Stimulated activated naive CD4-positive, alpha-beta T cell treated with Interleukin-2 at 50 U/mL for 16 hours (primary cell): ENCODE measurements around the gene MCTP1.

Source experiments
- DNase-seq: peaks from one replicate; lab custom pipeline; 2025; lab: John Stamatoyannopoulos, UW

MCTP1 gene

GRCh38 chr5:94945656-94946055, 339.2 kb downstream of the MCTP1 start:
- no peak for DNase-seq

- no peak for DNase-seq
These were observed 340.7 kb downstream of the MCTP1 start for GRCh38 chr5:94944160-94944559.

GRCh38 chr5:94941122-94941755, 343.7 kb downstream of the MCTP1 start:
- DNase-seq = no peak

- no peak for DNase-seq
These were observed 352.6 kb downstream of the MCTP1 start for GRCh38 chr5:94932259-94932658.

- no peak for DNase-seq
These were observed 356.0 kb downstream of the MCTP1 start for GRCh38 chr5:94928891-94929290.

- no peak for DNase-seq
These were observed 364.3 kb downstream of the MCTP1 start for GRCh38 chr5:94920570-94920969.

GRCh38 chr5:94916619-94917018, 368.3 kb downstream of the MCTP1 start:
- no peak for DNase-seq

- no peak for DNase-seq
These were observed 373.6 kb downstream of the MCTP1 start for GRCh38 chr5:94911276-94911675.

- no peak for DNase-seq
These were observed 374.2 kb downstream of the MCTP1 start for GRCh38 chr5:94910721-94911120.

- DNase-seq = no peak
These were observed 375.9 kb downstream of the MCTP1 start for GRCh38 chr5:94908889-94909480.

GRCh38 chr5:94906750-94907149, 378.1 kb downstream of the MCTP1 start:
- DNase-seq = no peak

- DNase-seq = no peak
These were observed 381.2 kb downstream of the MCTP1 start for GRCh38 chr5:94903726-94904125.

GRCh38 chr5:94901191-94901979, 383.5 kb downstream of the MCTP1 start:
- DNase-seq = no peak

- DNase-seq = no peak
These were observed 384.8 kb downstream of the MCTP1 start for GRCh38 chr5:94900006-94900505.

- no peak for DNase-seq
These were observed 391.3 kb downstream of the MCTP1 start for GRCh38 chr5:94893412-94894135.

GRCh38 chr5:94891972-94892371, 392.9 kb downstream of the MCTP1 start:
- no peak for DNase-seq

- DNase-seq = no peak
These were observed 393.3 kb downstream of the MCTP1 start for GRCh38 chr5:94891565-94891964.

GRCh38 chr5:94890907-94891306, 394.0 kb downstream of the MCTP1 start:
- DNase-seq = no peak

GRCh38 chr5:94888674-94889073, 396.2 kb downstream of the MCTP1 start:
- DNase-seq = no peak

GRCh38 chr5:94885931-94886330, 399.0 kb downstream of the MCTP1 start:
- no peak for DNase-seq

- no peak for DNase-seq
These were observed 400.6 kb downstream of the MCTP1 start for GRCh38 chr5:94884311-94884710.

- no peak for DNase-seq
These were observed 412.4 kb downstream of the MCTP1 start for GRCh38 chr5:94872526-94872925.
